ENCODE measurements around the gene ADAMTSL1. TPM values are rescaled to one million over a fixed set of nuclear protein-coding genes. Genes with fewer than 3 reads are reported as not detected.

ADAMTSL1 gene
- polyA plus RNA-seq, 10 donors, result 10.8 to 27.8 (median 16.3) TPM

GRCh38 chr9:18466101-18466500 is 7.9 kb upstream of the ADAMTSL1 start:
- DNase-seq, result no peak

GRCh38 chr9:18467696-18468095 is 6.3 kb upstream of the ADAMTSL1 start:
- DNase-seq, result no peak

- DNase-seq, result no peak
These were observed 1.5 kb upstream of the ADAMTSL1 start for GRCh38 chr9:18472435-18472834.

- DNase-seq, result peak in 1 of 3 donors; percentile 62
These were observed 1.1 kb upstream of the ADAMTSL1 start for GRCh38 chr9:18472841-18473251.

GRCh38 chr9:18474783-18475182 is 830 bp downstream of the ADAMTSL1 start:
- peak; percentile 65 to 81 (median 67) for DNase-seq

- DNase-seq, result no peak
These were observed 3.2 kb downstream of the ADAMTSL1 start for GRCh38 chr9:18477121-18477660.

GRCh38 chr9:18477719-18478118 is 3.8 kb downstream of the ADAMTSL1 start:
- DNase-seq, result no peak

- peak in 1 of 3 donors; percentile 81 for DNase-seq
These were observed 4.8 kb downstream of the ADAMTSL1 start for GRCh38 chr9:18478501-18479361.

- DNase-seq, result no peak
These were observed 5.5 kb downstream of the ADAMTSL1 start for GRCh38 chr9:18479405-18479804.

- peak in 1 of 3 donors; percentile 92 for DNase-seq
These were observed 6.7 kb downstream of the ADAMTSL1 start for GRCh38 chr9:18480662-18481093.

- DNase-seq, result no peak
These were observed 8.4 kb downstream of the ADAMTSL1 start for GRCh38 chr9:18482371-18482770.

- DNase-seq, result peak in 1 of 3 donors; percentile 39
These were observed 11.8 kb downstream of the ADAMTSL1 start for GRCh38 chr9:18485714-18486113.

- peak in 1 of 3 donors; percentile 85 for DNase-seq
These were observed 13.7 kb downstream of the ADAMTSL1 start for GRCh38 chr9:18487611-18488010.

- no peak for DNase-seq
These were observed 14.9 kb downstream of the ADAMTSL1 start for GRCh38 chr9:18488886-18489285.

- no peak for DNase-seq
These were observed 15.9 kb downstream of the ADAMTSL1 start for GRCh38 chr9:18489861-18490260.

GRCh38 chr9:18490641-18491370 is 16.9 kb downstream of the ADAMTSL1 start:
- DNase-seq, result peak in 2 of 3 donors; percentile 70 to 98

GRCh38 chr9:18492612-18493011 is 18.7 kb downstream of the ADAMTSL1 start:
- DNase-seq, result no peak

- peak in 1 of 3 donors; percentile 59 for DNase-seq
These were observed 19.6 kb downstream of the ADAMTSL1 start for GRCh38 chr9:18493451-18493993.

GRCh38 chr9:18495065-18495464 is 21.1 kb downstream of the ADAMTSL1 start:
- no peak for DNase-seq

GRCh38 chr9:18496256-18497000 is 22.5 kb downstream of the ADAMTSL1 start:
- DNase-seq, result no peak

- DNase-seq, result no peak
These were observed 25.1 kb downstream of the ADAMTSL1 start for GRCh38 chr9:18499062-18499461.
